GM12874 (cell line): ENCODE measurements around the gene KRT86.

Experiments
- TF ChIP-seq, protein P1 (sequence below): IDR thresholded peaks from 2 replicates; pipeline ENCODE4 v1.5.1; 2011; ENCODE audit warnings: low read depth, mild to moderate bottlenecking, control low read depth, low read length, moderate library complexity; ENCODE audit not compliant: insufficient read depth

Gene KRT86

DNA sequence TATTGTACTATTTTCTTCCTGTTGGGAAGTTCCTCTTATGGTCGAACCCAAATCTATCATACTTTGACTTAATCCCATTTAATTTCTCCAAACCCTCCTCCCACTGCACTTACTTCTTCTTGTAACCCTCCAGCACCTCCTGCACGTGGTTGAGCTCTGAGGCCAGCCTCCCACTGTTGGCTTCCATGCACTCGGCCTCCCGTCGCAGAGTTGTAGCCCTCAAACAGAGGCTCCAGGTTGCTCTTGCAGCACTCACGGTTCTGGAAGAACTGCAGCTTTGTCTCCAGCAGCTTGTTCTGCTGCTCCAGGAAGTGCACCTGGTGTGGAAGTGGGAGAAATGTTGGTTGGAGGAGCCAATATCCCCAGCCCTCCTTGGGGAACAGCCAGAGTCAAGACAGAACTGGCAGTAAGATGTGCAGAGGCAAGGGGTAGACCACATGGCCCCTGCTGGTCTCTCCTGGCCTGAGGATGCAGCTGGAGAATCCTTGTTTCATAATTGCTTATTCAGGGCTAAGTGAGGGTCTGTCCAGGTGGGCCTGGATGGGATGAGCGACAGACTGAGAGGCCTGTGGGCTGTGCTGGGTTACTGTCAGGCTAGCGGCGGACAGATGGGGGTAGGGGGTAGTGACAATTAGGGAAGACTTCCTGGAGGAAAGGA lies 18.4 kb upstream of the KRT86 start:
- TF ChIP-seq, protein P1, sequence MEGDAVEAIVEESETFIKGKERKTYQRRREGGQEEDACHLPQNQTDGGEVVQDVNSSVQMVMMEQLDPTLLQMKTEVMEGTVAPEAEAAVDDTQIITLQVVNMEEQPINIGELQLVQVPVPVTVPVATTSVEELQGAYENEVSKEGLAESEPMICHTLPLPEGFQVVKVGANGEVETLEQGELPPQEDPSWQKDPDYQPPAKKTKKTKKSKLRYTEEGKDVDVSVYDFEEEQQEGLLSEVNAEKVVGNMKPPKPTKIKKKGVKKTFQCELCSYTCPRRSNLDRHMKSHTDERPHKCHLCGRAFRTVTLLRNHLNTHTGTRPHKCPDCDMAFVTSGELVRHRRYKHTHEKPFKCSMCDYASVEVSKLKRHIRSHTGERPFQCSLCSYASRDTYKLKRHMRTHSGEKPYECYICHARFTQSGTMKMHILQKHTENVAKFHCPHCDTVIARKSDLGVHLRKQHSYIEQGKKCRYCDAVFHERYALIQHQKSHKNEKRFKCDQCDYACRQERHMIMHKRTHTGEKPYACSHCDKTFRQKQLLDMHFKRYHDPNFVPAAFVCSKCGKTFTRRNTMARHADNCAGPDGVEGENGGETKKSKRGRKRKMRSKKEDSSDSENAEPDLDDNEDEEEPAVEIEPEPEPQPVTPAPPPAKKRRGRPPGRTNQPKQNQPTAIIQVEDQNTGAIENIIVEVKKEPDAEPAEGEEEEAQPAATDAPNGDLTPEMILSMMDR = no peak

DNA sequence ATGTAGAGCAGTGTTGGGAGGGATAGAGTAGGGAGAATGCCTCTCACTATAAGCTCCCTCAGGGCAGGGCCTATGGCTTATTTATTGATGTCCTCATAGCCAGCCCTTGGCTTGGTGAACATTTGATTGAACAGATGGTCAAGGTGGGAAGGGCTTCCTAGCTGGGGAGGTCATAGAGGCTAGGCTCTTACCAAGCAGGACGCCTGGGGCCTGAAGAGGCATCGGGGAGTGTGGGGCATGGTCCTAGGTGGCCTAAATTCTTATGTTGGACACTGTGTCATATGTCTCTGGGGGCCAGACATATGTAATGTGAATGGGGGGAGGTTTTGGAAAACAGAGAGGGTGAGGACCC lies 17.9 kb upstream of the KRT86 start:
- TF ChIP-seq, protein P1 = no peak

DNA sequence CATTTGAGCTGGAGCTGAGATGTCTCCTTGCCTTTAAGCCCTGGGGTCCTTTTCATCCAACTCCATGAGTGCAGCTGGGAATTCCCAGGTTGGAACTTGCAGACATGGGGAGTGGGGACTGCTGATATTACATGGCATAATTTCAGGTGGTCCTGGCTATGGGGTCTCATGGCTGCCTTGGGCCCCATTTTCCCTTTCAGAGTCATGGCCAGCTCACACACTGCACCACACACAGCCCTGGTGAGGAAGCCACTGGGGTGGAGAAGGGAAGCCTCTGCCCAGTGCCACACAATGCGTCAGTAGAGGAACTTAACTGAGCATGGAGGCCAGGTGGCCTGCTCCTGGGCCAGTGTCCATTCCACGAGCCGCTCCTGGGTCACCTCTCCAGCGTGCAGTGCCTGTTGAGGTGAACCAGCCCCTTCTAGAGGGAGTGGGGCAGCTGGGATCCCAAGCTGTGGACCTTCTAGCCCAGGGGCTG lies 17.3 kb upstream of the KRT86 start:
- TF ChIP-seq, protein P1 = no peak

DNA sequence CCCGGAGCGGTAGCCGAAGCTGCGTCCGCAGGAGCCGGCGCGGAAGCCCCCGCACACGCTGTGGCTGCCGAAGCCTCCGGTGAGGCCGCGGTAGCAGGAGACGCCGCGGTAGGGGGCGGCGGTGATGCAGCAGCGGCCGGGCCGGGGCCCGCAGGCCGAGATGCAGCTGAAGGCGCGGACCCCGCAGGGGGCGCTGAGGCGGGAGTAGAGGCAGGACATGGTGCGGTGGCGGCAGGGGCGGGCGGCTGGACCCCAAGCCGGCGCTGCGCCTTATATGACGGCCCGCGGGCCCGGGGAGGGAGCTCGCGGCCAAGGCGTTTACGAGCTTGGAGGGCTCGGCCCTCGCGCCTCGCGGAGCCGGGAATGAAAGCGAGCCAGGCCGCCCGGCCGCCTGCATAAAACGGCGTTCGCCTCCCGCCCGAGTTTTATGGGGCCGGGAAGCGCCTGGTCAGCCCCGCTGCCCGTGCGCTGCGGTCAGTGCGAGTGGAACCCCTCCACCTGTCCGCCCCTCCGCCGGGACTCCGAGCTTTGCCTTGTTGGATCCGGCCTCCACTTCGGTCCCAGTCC lies 16.0 kb upstream of the KRT86 start:
- TF ChIP-seq, protein P1 = no peak

DNA sequence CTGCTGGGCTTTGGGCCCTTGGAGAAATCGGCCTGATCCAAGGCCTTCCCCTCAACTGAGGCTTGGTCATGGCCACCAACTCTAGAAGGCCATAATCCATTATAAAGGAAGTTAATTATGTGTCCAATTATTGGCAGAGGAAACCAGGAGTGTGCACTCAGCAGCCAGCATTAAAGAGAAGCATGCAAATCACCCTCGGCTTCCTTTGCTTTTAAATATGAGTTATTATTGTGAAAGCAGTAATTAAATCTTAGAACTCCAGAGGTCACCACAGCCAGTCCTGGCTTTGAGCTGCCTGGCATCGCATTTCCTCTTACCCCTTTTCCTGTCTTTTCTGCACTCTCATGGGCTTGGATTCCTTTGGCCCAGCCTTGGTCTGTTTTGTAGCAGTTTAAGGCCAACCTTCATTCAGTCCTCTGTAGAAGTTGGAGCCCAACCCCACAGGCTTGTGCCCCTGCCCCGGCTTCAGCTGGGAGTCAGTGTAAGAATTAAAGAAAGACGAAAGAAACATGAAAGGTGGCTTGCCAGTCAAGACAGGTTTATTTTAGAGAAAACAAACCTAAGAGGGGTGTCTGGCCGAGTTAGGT lies 14.7 kb upstream of the KRT86 start:
- TF ChIP-seq, protein P1 = no peak

DNA sequence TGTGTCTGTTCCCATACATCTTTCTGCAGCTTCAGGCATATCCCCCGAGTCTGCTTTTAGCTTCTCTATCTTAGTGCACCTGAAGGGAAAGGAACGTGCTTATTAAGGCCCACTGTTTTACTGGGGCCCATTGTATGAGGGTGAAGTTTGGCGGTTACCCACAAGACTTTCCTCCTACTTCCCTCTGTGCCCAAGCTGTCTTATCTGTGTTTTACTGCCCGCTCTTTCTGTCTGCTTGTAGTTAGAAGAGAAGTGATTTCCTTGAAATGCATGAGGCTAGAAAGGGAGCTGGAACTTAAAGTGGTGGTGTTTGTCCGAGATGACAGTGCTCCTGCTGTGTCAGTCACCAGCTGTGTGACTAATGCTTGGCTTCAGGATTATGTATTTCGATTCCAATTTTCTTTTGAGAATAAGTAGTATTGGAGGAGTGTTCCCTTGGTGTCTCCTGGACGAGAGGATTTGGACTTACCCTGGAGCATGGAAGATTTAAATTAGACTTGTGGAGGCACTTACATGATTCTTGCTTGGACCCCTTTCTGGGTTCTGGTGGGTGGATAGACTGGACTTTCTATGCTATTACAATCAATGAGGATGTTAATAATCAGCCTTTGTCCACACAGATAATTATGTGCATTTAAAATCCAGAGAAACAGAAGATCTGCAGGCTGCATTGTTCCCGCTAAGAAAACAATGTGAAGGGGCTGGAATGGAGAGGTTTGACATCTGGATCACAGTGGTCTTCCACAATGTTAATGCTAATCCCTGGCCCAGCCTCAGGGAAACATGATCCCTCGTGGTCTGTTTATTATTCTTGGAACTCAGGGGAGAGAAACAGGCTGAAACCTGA lies 13.9 kb upstream of the KRT86 start:
- TF ChIP-seq, protein P1 = no peak

DNA sequence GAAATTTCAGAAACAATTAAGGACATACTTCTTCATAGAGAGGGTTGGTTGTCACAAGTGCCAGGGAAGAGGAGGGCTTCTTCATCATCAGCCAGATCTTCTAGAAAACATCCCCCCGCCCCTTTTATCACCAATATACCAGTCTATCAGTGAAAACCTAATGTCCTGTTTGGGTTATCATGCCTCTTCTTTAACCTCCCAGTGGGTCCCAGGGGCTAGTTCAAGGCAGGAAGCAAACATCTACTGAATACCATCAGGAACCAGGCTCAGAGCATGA lies 13.3 kb upstream of the KRT86 start:
- TF ChIP-seq, protein P1 = no peak
